Coronary artery (tissue), 2 donors: ENCODE results near the gene MAVS.
"Not testable (repeated sequence)": the region's sequence is repeated elsewhere in the genome, so short reads cannot be mapped to it uniquely, and the experiment has no call there.

Experiments used
- DNase-seq: peaks from one replicate; pipeline ENCODE4 v3.0.0-alpha.2; 2017; ENCODE audit warnings: low spot score
- H3K27ac ChIP-seq, 2 donors: fragments of 200-600 bp; sonication (generic); one replicate each; pipeline ENCODE4 v1.5.1; 2016 to 2019
- H3K4me3 ChIP-seq: fragments of 200-600 bp; sonication (generic); 2 replicates; pipeline ENCODE4 v1.5.1; 2016; ENCODE audit warnings: mild to moderate bottlenecking, moderate library complexity
- CTCF ChIP-seq: fragments of 200-600 bp; sonication (generic); IDR thresholded peaks from one replicate; pipeline ENCODE4 v1.5.1; 2019; ENCODE audit warnings: antibody characterized with exemption

Gene MAVS

GRCh38 chr20:3836132-3836531 is 10.5 kb upstream of the MAVS start:
- no peak for DNase-seq
- TF ChIP-seq CTCF, result no peak

GRCh38 chr20:3839328-3839727 is 7.3 kb upstream of the MAVS start:
- DNase-seq, result no peak
- no peak overlapping the region for H3K27ac ChIP-seq
- no peak for TF ChIP-seq CTCF
- H3K4me3 ChIP-seq, result no peak overlapping the region

More at GRCh38 chr20:3836132-3836531, 10.5 kb upstream of the MAVS start:
- Histone ChIP-seq H3K27ac (no peak overlapping the region), H3K4me3 (no peak overlapping the region)

- not testable (repeated sequence) for H3K4me3 ChIP-seq, H3K27ac ChIP-seq, DNase-seq
These were observed 6.4 kb upstream of the MAVS start for GRCh38 chr20:3840201-3840600.

- H3K27ac ChIP-seq, result no peak overlapping the region
- TF ChIP-seq CTCF, result no peak
These were observed 4.2 kb upstream of the MAVS start for GRCh38 chr20:3842348-3842930.

GRCh38 chr20:3843490-3843889 is 3.1 kb upstream of the MAVS start:
- H3K27ac ChIP-seq, result no peak overlapping the region
- no peak for DNase-seq
- TF ChIP-seq CTCF, result no peak
- H3K4me3 ChIP-seq, result no peak overlapping the region

More at GRCh38 chr20:3842348-3842930, 4.2 kb upstream of the MAVS start:
- DNase-seq, result no peak
- H3K4me3 ChIP-seq, result no peak overlapping the region

- H3K27ac ChIP-seq, H3K4me3 ChIP-seq, DNase-seq: not testable (repeated sequence)
These were observed 2.5 kb upstream of the MAVS start for GRCh38 chr20:3843990-3844619.

- H3K4me3 ChIP-seq, result peak overlapping the region; percentile 96
- peak overlapping the region; percentile 93 to 94 for H3K27ac ChIP-seq
- no peak for DNase-seq
- no peak for TF ChIP-seq CTCF
These were observed 275 bp upstream of the MAVS start for GRCh38 chr20:3846378-3846739.

GRCh38 chr20:3847429-3847940 is 851 bp downstream of the MAVS start:
- DNase-seq, result no peak
- TF ChIP-seq CTCF, result no peak
- peak overlapping the region; percentile 93 to 94 for H3K27ac ChIP-seq
- H3K4me3 ChIP-seq, result peak overlapping the region; percentile 96
